ENCODE results near the gene TACR2. TPM values are rescaled to one million over a fixed set of nuclear protein-coding genes. Genes with fewer than 3 reads are reported as not detected.

Gene TACR2
- total RNA-seq, 1 experiment from 2014 or later = 0.21 TPM

- Histone ChIP-seq H3K4me3 (ENCODE audit: low read depth in 2 of 2, low read length in 2 of 2) (peak overlapping the region; percentile 69 to 84; a peak in 3 of 4 replicates), H3K4me1 (ENCODE audit: control insufficient read depth, insufficient read depth, low read length) (peaks cover 79% of the 10 kb centered on the region), H3K9me3 (ENCODE audit: control insufficient read depth, insufficient read depth, low read depth, low read length) (no peaks in the 10 kb centered on the region), H3K36me3 (ENCODE audit: control insufficient read depth, insufficient read depth, low read length) (no peaks in the 10 kb centered on the region), H3K27ac (ENCODE audit: low read length) (peak overlapping the region; percentile 84), H3K27me3 (ENCODE audit: control insufficient read depth, insufficient read depth, low read length) (no peaks in the 10 kb centered on the region)
- in situ Hi-C loops (cut with HindIII; ENCODE audit: low pct_unique_long_range_greater_than_20kb, low sequenced_read_pairs) = loop anchor here (10.0 kb wide), 1 partner anchor 45 kb away; no protein-coding TSS in a partner anchor
- intact Hi-C loops (cut with micrococcal nuclease; ENCODE audit: unreplicated experiment) = no loop called here
- DNase-seq (ENCODE audit: low read depth, low spot score) = peak; percentile 69
- ChIA-PET CTCF (interaction anchor here (0.6 to 0.9 kb wide), 4 partner anchors 12 to 58 kb away, joined by 3 to 8 read pairs (median 3); no protein-coding TSS in a partner anchor), POLR2A (interaction anchor here (0.6 to 0.7 kb wide), 2 partner anchors 196 to 1600 kb away, joined by 3 to 10 read pairs; no protein-coding TSS in a partner anchor)
- TF ChIP-seq POLR2AphosphoS5 (IDR thresholded peaks at IDR 0.05; ENCODE audit: low read depth, low read length) = no peak; the same call in 1 of the 2 replicates
- TF ChIP-seq, protein P1, sequence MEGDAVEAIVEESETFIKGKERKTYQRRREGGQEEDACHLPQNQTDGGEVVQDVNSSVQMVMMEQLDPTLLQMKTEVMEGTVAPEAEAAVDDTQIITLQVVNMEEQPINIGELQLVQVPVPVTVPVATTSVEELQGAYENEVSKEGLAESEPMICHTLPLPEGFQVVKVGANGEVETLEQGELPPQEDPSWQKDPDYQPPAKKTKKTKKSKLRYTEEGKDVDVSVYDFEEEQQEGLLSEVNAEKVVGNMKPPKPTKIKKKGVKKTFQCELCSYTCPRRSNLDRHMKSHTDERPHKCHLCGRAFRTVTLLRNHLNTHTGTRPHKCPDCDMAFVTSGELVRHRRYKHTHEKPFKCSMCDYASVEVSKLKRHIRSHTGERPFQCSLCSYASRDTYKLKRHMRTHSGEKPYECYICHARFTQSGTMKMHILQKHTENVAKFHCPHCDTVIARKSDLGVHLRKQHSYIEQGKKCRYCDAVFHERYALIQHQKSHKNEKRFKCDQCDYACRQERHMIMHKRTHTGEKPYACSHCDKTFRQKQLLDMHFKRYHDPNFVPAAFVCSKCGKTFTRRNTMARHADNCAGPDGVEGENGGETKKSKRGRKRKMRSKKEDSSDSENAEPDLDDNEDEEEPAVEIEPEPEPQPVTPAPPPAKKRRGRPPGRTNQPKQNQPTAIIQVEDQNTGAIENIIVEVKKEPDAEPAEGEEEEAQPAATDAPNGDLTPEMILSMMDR (IDR thresholded peaks at IDR 0.05) = peak; percentile 91
- TF ChIP-seq SIN3A (IDR thresholded peaks at IDR 0.05; ENCODE audit: borderline replicate concordance, insufficient read depth, low read depth, low read length) = 0 out of 2 replicates have a peak, but pooled peaks have one; percentile 47
- ATAC-seq = peak; percentile 69
- BruUV-seq (replicated peaks) = no TSS peak
Observed at GRCh38 chr10:69449841-69450240, 33.1 kb upstream of the TACR2 start.

GRCh38 chr10:69446650-69447151 is 30.0 kb upstream of the TACR2 start:
- CTCF ChIA-PET = interaction anchor here (0.6 to 1.1 kb wide), 4 partner anchors 20 to 38 kb away, joined by 4 to 5 read pairs (median 4); no protein-coding TSS in a partner anchor
- peak; percentile 55; the same call in 1 of the 2 replicates for TF ChIP-seq TCF7L2 (IDR thresholded peaks at IDR 0.05; ENCODE audit: low read depth, low read length)
- TF ChIP-seq, protein P2, sequence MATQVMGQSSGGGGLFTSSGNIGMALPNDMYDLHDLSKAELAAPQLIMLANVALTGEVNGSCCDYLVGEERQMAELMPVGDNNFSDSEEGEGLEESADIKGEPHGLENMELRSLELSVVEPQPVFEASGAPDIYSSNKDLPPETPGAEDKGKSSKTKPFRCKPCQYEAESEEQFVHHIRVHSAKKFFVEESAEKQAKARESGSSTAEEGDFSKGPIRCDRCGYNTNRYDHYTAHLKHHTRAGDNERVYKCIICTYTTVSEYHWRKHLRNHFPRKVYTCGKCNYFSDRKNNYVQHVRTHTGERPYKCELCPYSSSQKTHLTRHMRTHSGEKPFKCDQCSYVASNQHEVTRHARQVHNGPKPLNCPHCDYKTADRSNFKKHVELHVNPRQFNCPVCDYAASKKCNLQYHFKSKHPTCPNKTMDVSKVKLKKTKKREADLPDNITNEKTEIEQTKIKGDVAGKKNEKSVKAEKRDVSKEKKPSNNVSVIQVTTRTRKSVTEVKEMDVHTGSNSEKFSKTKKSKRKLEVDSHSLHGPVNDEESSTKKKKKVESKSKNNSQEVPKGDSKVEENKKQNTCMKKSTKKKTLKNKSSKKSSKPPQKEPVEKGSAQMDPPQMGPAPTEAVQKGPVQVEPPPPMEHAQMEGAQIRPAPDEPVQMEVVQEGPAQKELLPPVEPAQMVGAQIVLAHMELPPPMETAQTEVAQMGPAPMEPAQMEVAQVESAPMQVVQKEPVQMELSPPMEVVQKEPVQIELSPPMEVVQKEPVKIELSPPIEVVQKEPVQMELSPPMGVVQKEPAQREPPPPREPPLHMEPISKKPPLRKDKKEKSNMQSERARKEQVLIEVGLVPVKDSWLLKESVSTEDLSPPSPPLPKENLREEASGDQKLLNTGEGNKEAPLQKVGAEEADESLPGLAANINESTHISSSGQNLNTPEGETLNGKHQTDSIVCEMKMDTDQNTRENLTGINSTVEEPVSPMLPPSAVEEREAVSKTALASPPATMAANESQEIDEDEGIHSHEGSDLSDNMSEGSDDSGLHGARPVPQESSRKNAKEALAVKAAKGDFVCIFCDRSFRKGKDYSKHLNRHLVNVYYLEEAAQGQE (IDR thresholded peaks at IDR 0.05; ENCODE audit: insufficient read depth in 1 of 2, low read depth in 2 of 2, low read length in 1 of 2) = no peak
- peak; percentile 45; the same call in 1 of the 2 replicates for TF ChIP-seq SIN3A (IDR thresholded peaks at IDR 0.05; ENCODE audit: borderline replicate concordance, insufficient read depth, low read depth, low read length)
- TF ChIP-seq, protein P1 (IDR thresholded peaks at IDR 0.05) = no peak
- TF ChIP-seq POLR2AphosphoS5 (IDR thresholded peaks at IDR 0.05; ENCODE audit: low read depth, low read length) = peak; percentile 81
- peak overlapping the region in 1 of 2 experiments; percentile 23; a peak in 1 of 4 replicates for H3K4me3 ChIP-seq (ENCODE audit: low read depth in 2 of 2, low read length in 2 of 2)
- H3K27ac ChIP-seq (ENCODE audit: low read length) = peak overlapping the region; percentile 84
- H3K4me1 ChIP-seq (ENCODE audit: control insufficient read depth, insufficient read depth, low read length) = peaks cover 60% of the 10 kb centered on the region
- POLR2A ChIA-PET = interaction anchor here (0.6 kb wide), 2 partner anchors 9 to 13 kb away, joined by 3 to 13 read pairs; no protein-coding TSS in a partner anchor
- no TSS peak for BruUV-seq (replicated peaks)
- in situ Hi-C loops (cut with HindIII; ENCODE audit: low pct_unique_long_range_greater_than_20kb, low sequenced_read_pairs) = loop anchor here (10.0 kb wide), 1 partner anchor 48 kb away; no protein-coding TSS in a partner anchor
- no peaks in the 10 kb centered on the region for H3K27me3 ChIP-seq (ENCODE audit: control insufficient read depth, insufficient read depth, low read length)
- peak; percentile 91 for DNase-seq (ENCODE audit: low read depth, low spot score)
- no peaks in the 10 kb centered on the region for H3K36me3 ChIP-seq (ENCODE audit: control insufficient read depth, insufficient read depth, low read length)
- peak; percentile 80 for ATAC-seq
- peaks cover 4% of the 10 kb centered on the region; the same call in 1 of the 2 replicates for H3K9me3 ChIP-seq (ENCODE audit: control insufficient read depth, insufficient read depth, low read depth, low read length)
- intact Hi-C loops (cut with micrococcal nuclease; ENCODE audit: unreplicated experiment) = no loop called here

Data from Panc1 (cell line).